Activated naive CD4-positive, alpha-beta T cell treated with anti-CD3 and anti-CD28 coated beads, Interleukin-2, amount 10 ng/mL, durations not matched to agents 7 days and 5 days (primary cell): Measurements from ENCODE around the gene EXOC3L2.
"Not testable (repeated sequence)": the region's sequence is repeated elsewhere in the genome, so short reads cannot be mapped to it uniquely, and the experiment has no call there.

ENCODE experiments used
- CTCF ChIA-PET: fragments of 350-600 bp; sonication (Branson Sonifier 250); formaldehyde crosslinking; loops from one replicate; lab custom pipeline; 2021; ENCODE audit warnings: antibody characterized with exemption; lab: Charles Lee
- DNase-seq: peaks from one replicate; pipeline ENCODE4 v3.0.0-alpha.2; 2020
- H3K27ac Mint-ChIP-seq: one replicate; pipeline ENCODE4 v1.8.0; 2021; ENCODE audit warnings: mild to moderate bottlenecking, moderate library complexity, mixed read lengths
- H3K27me3 Mint-ChIP-seq: one replicate; pipeline ENCODE4 v1.8.0; 2021; ENCODE audit warnings: mild to moderate bottlenecking, mixed read lengths
- H3K36me3 Mint-ChIP-seq: one replicate; pipeline ENCODE4 v1.8.0; 2021; ENCODE audit warnings: mixed read lengths
- H3K4me1 Mint-ChIP-seq: one replicate; pipeline ENCODE4 v1.8.0; 2021; ENCODE audit warnings: mixed read lengths
- H3K4me3 Mint-ChIP-seq: one replicate; pipeline ENCODE4 v1.8.0; 2021; ENCODE audit warnings: mild to moderate bottlenecking, moderate library complexity, mixed read lengths
- H3K9me3 Mint-ChIP-seq: one replicate; pipeline ENCODE4 v1.8.0; 2021; ENCODE audit warnings: mixed read lengths

Gene EXOC3L2

DNA sequence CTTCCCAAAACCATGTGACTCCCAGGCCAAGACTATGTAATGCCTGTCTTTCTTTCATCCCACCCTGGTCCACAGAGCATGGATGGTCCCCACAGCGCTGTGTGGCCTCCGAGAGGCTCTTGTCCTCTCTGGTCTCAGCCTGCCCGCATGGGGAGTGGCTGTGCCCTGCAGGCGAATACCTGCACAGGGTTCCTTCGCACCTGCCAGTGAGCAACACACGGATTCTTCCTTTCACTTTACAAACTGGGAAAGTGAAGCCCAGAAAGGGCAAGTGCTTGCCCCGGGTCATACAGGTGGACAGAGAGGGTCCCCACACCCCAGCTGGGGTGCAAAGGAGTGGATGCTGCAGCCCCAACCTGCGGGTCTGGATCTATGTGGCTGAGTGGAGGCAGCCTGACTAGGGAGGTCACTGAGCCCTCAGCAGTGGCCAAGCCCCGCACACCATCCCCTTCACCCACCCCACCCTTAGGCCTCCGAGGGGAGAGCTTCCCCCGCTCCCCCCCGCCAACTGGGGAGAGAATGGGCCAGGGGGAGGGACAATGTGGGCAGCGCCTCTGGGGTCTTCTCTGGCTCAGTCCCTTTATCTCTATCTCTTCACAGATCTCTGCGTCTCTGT is 5.1 kb upstream of the EXOC3L2 start:
- DNase-seq, result no peak
- Mint-ChIP-seq H3K4me3 (peak overlapping the region; percentile 68), H3K4me1 (peaks cover 36% of the 10 kb centered on the region), H3K36me3 (no peaks in the 10 kb centered on the region), H3K27me3 (peaks cover 34% of the 10 kb centered on the region), H3K9me3 (no peaks in the 10 kb centered on the region), H3K27ac (peak overlapping the region; percentile 37)
- CTCF ChIA-PET, result interaction anchor here (0.7 to 2.3 kb wide), 4 partner anchors 50 to 171 kb away, joined by 3 to 10 read pairs (median 4); partner anchors contain the start of gene GEMIN7

DNA sequence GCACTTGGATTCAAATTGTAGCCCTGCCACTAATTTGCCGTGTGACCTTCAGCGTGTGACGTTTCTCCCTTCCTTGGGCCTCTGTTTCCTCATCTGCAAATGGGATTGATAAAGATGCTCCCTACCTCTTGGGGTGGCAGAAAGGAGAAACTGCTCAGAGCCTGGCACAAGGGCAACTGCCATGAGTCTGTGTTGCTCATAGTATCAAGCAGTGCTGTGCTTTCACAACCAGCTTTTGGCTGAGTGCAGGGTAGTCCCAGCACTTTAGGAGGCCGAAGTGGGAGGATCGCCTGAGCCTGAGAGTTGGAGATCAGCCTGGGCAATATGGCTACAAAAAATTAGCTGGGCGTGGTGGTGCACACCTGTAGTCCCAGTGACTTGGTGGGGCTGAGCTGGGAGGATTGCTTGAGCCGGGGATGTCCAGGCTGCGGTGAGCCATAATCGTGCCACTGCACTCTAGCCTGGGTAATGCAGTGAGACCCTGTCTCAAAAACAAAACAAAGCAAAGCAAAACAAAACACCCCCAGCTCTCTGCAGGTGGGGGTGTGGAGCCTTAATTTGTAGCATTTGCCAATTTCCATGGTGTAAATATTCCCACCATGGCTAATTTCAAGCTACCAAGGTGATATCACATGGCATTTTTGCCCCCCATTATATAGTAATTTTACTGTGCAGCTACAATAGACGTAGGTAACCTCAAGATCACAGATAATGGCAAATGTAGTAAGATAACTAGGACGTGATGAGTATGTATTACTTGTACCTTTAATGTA is 4.2 kb upstream of the EXOC3L2 start:
- no peaks in the 10 kb centered on the region for H3K9me3 Mint-ChIP-seq

DNA sequence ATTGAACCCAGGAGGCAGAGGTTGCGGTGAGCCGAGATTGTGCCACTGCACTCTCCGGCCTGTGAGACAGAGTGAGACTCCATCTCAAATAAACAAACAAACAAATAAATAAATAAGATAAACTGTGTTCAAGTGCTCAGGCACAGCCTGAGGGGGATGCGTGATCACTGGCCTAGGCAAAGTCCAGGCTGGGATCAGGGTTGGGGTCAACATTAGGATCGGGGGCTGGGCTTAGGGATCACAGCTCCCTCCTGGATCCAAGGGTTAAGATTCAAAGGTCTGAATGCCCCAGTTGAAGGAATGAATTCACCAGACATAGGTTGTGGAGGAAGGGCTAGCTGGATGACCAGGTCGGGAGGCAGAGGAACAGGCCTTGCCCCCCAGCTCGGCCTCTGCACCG is 1.9 kb upstream of the EXOC3L2 start:
- H3K27me3 Mint-ChIP-seq, result peaks cover 55% of the 10 kb centered on the region
- CTCF ChIA-PET, result interaction anchor here (0.7 kb wide), 1 partner anchor 10 kb away, joined by 3 read pairs; no protein-coding TSS in a partner anchor
- peaks cover 15% of the 10 kb centered on the region for H3K4me1 Mint-ChIP-seq
- no peak overlapping the region for H3K4me3 Mint-ChIP-seq
- no peak for DNase-seq
- H3K27ac Mint-ChIP-seq, result no peak overlapping the region
- H3K36me3 Mint-ChIP-seq, result no peaks in the 10 kb centered on the region
- no peaks in the 10 kb centered on the region for H3K9me3 Mint-ChIP-seq

More for the DNA sequence above, 4.2 kb upstream of the EXOC3L2 start:
- CTCF ChIA-PET, result interaction anchor here (0.6 to 2.3 kb wide), 9 partner anchors 17 to 1037 kb away, joined by 3 to 10 read pairs (median 3); partner anchors contain the start of genes GEMIN7 and ZNF227
- Mint-ChIP-seq H3K4me1 (peaks cover 36% of the 10 kb centered on the region), H3K4me3 (peak overlapping the region; percentile 26), H3K27ac (peak overlapping the region; percentile 37), H3K36me3 (no peaks in the 10 kb centered on the region), H3K27me3 (peaks cover 42% of the 10 kb centered on the region)
- DNase-seq, result no peak

DNA sequence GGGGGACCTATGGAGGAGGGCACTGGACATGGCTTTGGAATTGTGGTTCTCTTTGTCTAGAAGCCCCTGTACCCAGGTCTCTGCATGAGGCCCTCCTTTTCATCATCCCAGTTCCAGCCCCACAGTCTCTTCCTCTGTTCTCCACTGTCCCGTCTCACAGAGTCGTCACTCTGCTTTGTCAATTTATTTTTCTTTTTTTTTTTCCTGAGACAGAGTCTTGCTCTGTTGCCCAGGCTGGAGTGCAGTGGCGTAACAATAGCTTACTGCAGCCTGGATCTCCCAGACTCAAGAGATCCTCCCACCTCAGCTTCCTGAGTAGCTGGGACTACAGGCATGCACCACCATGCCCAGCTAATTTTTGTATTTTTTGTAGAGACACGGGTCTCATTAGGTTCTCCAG is 619 bp upstream of the EXOC3L2 start:
- peaks cover 61% of the 10 kb centered on the region for H3K27me3 Mint-ChIP-seq
- no peaks in the 10 kb centered on the region for H3K36me3 Mint-ChIP-seq
- H3K4me1 Mint-ChIP-seq, result peaks cover 13% of the 10 kb centered on the region
- no peak overlapping the region for H3K4me3 Mint-ChIP-seq
- no peak for DNase-seq
- H3K27ac Mint-ChIP-seq, result no peak overlapping the region
- H3K9me3 Mint-ChIP-seq, result no peaks in the 10 kb centered on the region
- CTCF ChIA-PET, result interaction anchor here (0.6 kb wide), 1 partner anchor 171 kb away, joined by 3 read pairs; no protein-coding TSS in a partner anchor

DNA sequence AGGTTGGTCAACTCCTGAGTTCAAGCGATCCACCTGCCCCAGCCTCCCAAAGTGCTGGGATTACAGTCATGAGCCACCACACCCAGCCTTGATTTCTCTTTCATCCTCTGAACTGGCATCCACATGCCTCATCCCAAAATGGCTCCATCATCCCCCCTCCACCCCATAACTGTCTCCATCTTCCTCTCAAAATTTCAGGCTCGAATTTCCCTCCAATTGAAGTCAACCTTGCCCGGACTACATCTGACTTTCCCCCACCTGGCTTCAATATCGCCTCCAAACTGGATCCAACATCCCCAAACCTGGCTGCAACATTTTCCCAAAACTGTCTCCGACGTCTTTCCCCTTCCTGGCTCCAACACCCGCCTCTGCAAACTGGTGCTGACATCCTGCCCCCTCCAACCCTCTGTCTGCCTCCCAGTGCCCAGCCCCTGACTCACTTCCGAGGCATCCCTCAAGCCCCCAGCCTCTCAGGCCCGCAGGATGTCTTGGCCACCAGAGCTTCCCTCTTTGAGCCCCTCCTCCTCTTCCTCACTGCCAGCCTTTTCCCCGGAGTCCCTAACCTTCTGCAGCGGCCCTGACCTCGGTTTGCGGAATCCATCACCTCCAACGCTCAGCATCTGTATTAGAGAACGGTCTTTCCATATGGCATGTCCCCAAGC is 943 bp downstream of the EXOC3L2 start:
- H3K4me1 Mint-ChIP-seq, result peaks cover 6% of the 10 kb centered on the region
- CTCF ChIA-PET, result no interaction called here

DNA sequence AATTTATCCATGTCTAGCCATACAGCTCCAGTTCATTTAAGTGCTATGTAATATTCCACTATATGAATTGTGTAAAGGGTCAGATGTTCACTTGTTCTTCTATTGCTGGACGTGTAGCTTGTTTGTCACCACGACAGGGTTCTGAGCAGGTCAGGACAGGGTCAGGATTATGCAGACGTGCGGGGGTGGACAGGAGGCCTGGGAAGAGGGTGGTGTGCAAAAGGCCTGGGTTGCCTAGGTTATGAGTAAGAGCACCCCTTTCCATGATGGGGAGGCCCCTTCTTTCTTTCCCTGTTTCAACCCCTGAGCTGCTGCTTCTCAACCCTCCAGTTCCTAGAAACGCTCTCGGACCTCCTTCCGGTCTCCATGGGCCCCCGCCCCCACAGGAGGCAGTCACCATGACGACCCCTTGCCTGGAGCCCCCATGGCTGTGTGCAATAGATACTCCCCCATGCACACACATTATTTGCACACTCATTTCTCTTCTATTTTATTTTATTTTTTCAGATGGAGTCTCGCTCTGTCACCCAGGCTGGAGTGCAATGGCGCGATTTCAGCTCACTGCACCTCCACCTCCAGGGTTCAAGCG is 2.0 kb downstream of the EXOC3L2 start:
- CTCF ChIA-PET, result no interaction called here
- Mint-ChIP-seq H3K27me3 (peaks cover 41% of the 10 kb centered on the region), H3K27ac (no peak overlapping the region), H3K4me1 (no peaks in the 10 kb centered on the region), H3K4me3 (no peak overlapping the region), H3K36me3 (no peaks in the 10 kb centered on the region), H3K9me3 (no peaks in the 10 kb centered on the region)
- DNase-seq, result no peak

More for the DNA sequence above, 943 bp downstream of the EXOC3L2 start:
- no peak for DNase-seq
- Mint-ChIP-seq H3K36me3 (no peaks in the 10 kb centered on the region), H3K4me3 (no peak overlapping the region), H3K27ac (no peak overlapping the region), H3K27me3 (peaks cover 49% of the 10 kb centered on the region), H3K9me3 (no peaks in the 10 kb centered on the region)

DNA sequence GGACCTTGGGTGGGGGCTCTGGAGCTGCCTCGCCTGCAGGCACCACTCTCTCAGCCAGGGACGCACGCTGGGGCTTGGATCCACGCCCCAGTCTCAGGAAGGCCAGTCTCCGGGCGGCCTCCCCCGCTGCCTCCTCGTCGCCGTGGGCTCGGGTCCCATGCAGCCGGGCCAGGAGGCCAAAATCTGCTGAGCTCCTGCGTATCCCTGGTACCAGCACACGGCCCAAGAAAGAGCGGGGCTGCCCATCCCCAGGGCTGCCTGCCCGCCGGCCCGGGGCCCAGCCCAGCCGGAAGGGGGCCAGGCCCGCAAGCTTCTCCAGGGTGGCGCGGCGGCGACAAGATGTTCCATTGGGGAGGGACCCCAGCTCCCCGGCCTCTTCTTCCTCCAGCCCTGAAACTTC is 6.7 kb downstream of the EXOC3L2 start:
- DNase-seq, result no peak
- no peak overlapping the region for H3K4me3 Mint-ChIP-seq
- no peaks in the 10 kb centered on the region for H3K9me3 Mint-ChIP-seq
- peaks cover 2% of the 10 kb centered on the region for H3K4me1 Mint-ChIP-seq
- H3K27ac Mint-ChIP-seq, result no peak overlapping the region
- CTCF ChIA-PET, result no interaction called here
- H3K27me3 Mint-ChIP-seq, result peaks cover 43% of the 10 kb centered on the region
- no peaks in the 10 kb centered on the region for H3K36me3 Mint-ChIP-seq

DNA sequence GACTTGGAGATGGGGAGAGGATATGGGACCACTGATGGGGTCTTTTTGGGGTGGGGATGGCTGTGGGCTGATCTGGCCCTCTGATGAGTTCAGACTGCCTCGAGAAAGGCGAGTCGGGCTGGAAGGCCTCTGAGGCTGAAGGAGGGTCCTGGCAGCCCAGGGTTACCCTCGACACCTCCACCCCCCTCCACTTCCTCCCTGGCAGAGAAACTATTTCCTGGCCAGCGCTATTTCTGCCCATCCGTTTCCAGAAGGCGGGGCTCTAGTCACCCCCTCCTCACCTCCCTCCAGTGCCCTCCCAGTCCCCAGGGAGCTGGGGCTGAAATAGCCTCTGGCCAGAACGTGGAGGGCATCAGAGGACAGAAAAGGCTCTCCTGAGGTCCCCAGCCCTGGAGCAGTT is 9.7 kb downstream of the EXOC3L2 start:
- no peak overlapping the region for H3K27ac Mint-ChIP-seq
- no peak overlapping the region for H3K4me3 Mint-ChIP-seq
- H3K36me3 Mint-ChIP-seq, result no peaks in the 10 kb centered on the region
- no peak for DNase-seq
- no peaks in the 10 kb centered on the region for H3K9me3 Mint-ChIP-seq
- peaks cover 2% of the 10 kb centered on the region for H3K4me1 Mint-ChIP-seq
- peaks cover 52% of the 10 kb centered on the region for H3K27me3 Mint-ChIP-seq
- CTCF ChIA-PET, result no interaction called here

DNA sequence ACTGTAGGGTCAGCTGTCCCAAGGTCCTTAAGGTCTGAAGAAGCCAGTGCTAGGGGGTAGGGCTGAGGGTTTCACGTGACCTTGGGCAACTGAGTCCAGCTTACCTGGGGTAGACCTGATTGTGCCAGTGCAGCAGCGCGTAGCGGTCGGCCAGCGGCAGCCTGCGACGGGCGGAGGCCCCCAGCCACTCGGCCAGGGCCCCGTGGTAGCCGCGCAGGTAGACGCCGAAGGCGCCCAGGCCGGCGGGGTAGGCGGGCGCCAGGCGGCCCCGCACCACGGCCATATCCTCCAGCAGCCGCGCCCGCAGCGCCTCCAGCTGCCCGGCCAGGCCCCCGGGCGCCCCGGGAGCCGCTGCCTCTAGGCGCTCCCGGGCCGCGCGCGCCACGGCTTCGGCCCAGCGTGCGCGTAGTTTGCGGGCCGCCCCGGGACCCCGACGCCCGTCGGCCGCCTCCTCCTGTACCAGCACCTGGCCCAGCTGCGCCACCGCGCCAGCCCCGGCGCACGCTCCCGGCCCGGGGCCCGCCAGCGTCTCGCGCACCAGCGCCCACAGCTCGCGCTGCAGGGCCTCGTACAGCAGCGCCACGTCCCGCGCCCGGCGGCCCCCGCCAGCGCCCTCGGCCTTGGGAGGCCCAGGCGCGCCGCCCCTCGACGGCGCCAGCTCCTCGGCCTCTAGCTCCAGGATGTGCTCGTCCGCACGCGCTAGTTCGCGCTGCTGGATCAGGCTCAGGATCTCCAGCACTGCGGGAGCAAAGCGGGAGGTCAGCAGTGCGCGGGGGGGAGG is 10.9 kb downstream of the EXOC3L2 start:
- Mint-ChIP-seq H3K27ac (no peak overlapping the region), H3K36me3 (no peaks in the 10 kb centered on the region), H3K4me3 (no peak overlapping the region)

DNA sequence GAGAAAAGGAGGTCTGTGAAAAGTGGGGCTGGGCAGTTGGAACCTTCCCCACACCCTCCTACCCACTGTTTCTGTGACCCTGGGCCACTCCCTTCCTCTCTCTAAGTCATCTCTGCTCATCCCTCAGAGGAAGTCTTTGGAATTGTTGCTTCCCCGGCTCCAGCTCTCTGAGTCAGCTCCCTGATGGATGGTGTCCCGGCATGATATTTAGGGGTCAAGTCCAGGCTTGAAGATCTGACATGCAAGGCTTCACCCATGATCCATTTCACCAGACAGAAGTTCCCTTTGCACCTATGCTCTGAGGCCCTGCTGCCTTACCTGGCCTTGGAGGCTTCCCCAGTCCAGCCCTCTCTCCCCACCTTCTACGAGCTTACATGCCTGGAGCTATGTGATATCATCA is 13.3 kb downstream of the EXOC3L2 start:
- H3K27me3 Mint-ChIP-seq, result peaks cover 51% of the 10 kb centered on the region
- no peak overlapping the region for H3K27ac Mint-ChIP-seq
- H3K36me3 Mint-ChIP-seq, result no peaks in the 10 kb centered on the region
- CTCF ChIA-PET, result no interaction called here
- no peak for DNase-seq
- no peak overlapping the region for H3K4me3 Mint-ChIP-seq
- peaks cover 2% of the 10 kb centered on the region for H3K4me1 Mint-ChIP-seq
- no peaks in the 10 kb centered on the region for H3K9me3 Mint-ChIP-seq

More for the DNA sequence above, 10.9 kb downstream of the EXOC3L2 start:
- no peak for DNase-seq
- Mint-ChIP-seq H3K9me3 (no peaks in the 10 kb centered on the region), H3K27me3 (peaks cover 52% of the 10 kb centered on the region), H3K4me1 (peaks cover 2% of the 10 kb centered on the region)
- CTCF ChIA-PET, result no interaction called here

DNA sequence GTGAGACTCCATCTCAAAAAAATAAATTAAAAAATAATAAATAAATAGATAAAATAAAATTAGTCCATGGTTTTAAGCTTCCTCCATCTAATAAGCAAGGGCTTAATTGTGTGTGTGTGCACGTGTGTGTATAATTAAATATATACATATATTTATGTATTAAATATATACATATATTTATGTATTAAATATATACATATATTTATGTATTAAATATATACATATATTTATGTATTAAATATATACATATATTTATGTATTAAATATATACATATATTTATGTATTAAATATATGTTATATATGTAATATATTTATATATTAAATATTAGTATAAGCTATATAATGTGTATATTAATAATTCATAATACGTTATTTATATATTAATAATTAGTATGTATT is 16.2 kb downstream of the EXOC3L2 start:
- H3K4me3 Mint-ChIP-seq, CTCF ChIA-PET, DNase-seq, H3K27ac Mint-ChIP-seq, H3K36me3 Mint-ChIP-seq, H3K9me3 Mint-ChIP-seq, H3K4me1 Mint-ChIP-seq: not testable (repeated sequence)
- H3K27me3 Mint-ChIP-seq, result peaks cover 31% of the 10 kb centered on the region

DNA sequence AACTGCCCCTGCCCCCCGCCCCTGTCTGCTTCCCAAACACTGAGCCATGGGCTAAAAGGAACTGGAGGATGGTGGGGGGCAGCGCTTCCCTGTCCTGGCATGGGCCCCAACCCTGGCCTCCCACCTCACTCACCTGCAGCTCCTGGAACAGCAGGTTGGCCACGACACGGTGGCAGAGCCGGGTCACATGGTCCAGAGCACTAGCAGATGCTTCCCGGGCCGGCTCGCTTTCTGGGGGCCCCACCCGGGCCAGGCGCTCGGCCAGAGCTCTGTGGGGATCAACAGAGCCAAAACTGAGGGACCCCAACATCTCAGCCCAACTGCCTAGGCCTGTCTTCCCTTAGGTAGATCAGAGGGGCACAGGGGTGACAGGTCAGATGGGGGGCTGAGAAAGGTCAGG is 20.6 kb downstream of the EXOC3L2 start:
- Mint-ChIP-seq H3K36me3 (no peaks in the 10 kb centered on the region), H3K4me1 (no peaks in the 10 kb centered on the region), H3K9me3 (no peaks in the 10 kb centered on the region), H3K27ac (no peak overlapping the region), H3K27me3 (peaks cover 37% of the 10 kb centered on the region), H3K4me3 (no peak overlapping the region)
- no peak for DNase-seq
- CTCF ChIA-PET, result no interaction called here

DNA sequence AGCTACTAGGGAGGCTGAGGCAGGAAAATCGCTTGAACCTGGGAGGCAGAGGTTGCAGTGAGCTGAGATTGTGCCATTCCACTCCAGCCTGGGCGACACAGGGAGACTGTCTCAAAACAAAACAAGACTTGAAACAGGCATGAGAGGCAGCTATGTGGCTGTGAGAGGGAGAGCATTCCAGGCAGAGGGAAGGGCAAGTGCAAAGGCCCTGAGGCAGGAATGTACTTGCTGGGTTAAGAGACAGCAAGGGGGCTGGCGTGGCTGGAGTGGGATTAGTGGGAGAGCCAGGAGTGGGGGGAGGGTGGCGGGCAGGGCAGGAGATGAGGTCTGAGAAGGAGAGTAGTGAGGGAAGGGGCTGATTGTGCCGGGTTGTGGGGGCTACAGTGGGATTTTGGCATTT is 21.3 kb downstream of the EXOC3L2 start:
- DNase-seq, result no peak
- no peaks in the 10 kb centered on the region for H3K9me3 Mint-ChIP-seq
- H3K27me3 Mint-ChIP-seq, result peaks cover 45% of the 10 kb centered on the region
- H3K27ac Mint-ChIP-seq, result no peak overlapping the region
- H3K4me1 Mint-ChIP-seq, result peaks cover 2% of the 10 kb centered on the region
- H3K36me3 Mint-ChIP-seq, result no peaks in the 10 kb centered on the region
- CTCF ChIA-PET, result no interaction called here
- H3K4me3 Mint-ChIP-seq, result no peak overlapping the region
